Suprapubic skin (tissue), 4 donors: ENCODE results near the gene SLC25A27. TPM values are rescaled to one million over a fixed set of nuclear protein-coding genes. Genes with fewer than 3 reads are reported as not detected.

Experiments
- DNase-seq, 2 donors: peaks; one replicate each; pipeline ENCODE4 v3.0.0-alpha.2; 2019; ENCODE audit warnings: low spot score in 2 of 2
- H3K27ac ChIP-seq: fragments of 200-600 bp; sonication (generic); one replicate; pipeline ENCODE4 v1.5.1; 2019
- H3K27me3 ChIP-seq: fragments of 200-600 bp; sonication (generic); one replicate; pipeline ENCODE4 v1.5.1; 2019
- H3K36me3 ChIP-seq: fragments of 200-600 bp; sonication (generic); one replicate; pipeline ENCODE4 v1.5.1; 2019
- H3K4me1 ChIP-seq: fragments of 200-600 bp; sonication (generic); one replicate; pipeline ENCODE4 v1.5.1; 2019
- H3K4me3 ChIP-seq: fragments of 200-600 bp; sonication (generic); one replicate; pipeline ENCODE4 v1.5.1; 2019; ENCODE audit warnings: mild to moderate bottlenecking
- H3K9me3 ChIP-seq: fragments of 200-600 bp; sonication (generic); one replicate; pipeline ENCODE4 v1.5.1; 2019
- CTCF ChIP-seq, 2 donors: fragments of 200-600 bp in 1 of 2; fragments of 450-650 bp in 1 of 2; sonication (generic) in 1 of 2; IDR thresholded peaks; one replicate each; pipeline ENCODE4 v1.5.1; 2016 to 2019; ENCODE audit warnings: antibody characterized with exemption in 2 of 2, mild to moderate bottlenecking in 1 of 2, moderate library complexity in 1 of 2
- EP300 ChIP-seq: sonication (generic); formaldehyde crosslinking; IDR thresholded peaks from one replicate; pipeline ENCODE4 v1.6.1; 2017; ENCODE audit warnings: antibody characterized with exemption
- POLR2A ChIP-seq, 2 donors: fragments of 450-650 bp; IDR thresholded peaks; one replicate each; pipeline ENCODE4 v1.6.1; 2017; ENCODE audit warnings: antibody characterized with exemption in 2 of 2, mild to moderate bottlenecking in 2 of 2, moderate library complexity in 2 of 2
- POLR2AphosphoS5 ChIP-seq, 3 donors: sonication (generic); formaldehyde crosslinking; IDR thresholded peaks; one replicate each; pipeline ENCODE4 v1.6.1; 2017; ENCODE audit warnings: antibody characterized with exemption in 3 of 3
- WGBS: methylation state at CpG from one replicate; pipeline ENCODE4 v1.1.5; 2018; 5-methylcytosine and 5-hydroxymethylcytosine counted together
- total RNA-seq, 4 donors: library from RNA; depleted of rRNA; stranded (reverse); fragments of >200 nt; gene quantifications; one replicate each; pipeline ENCODE4 v1.1.0, GENCODE V29; 2016

Gene SLC25A27
- total RNA-seq, 4 donors from 2014 or later = 18.3 to 74.2 (median 24.0) TPM

DNA sequence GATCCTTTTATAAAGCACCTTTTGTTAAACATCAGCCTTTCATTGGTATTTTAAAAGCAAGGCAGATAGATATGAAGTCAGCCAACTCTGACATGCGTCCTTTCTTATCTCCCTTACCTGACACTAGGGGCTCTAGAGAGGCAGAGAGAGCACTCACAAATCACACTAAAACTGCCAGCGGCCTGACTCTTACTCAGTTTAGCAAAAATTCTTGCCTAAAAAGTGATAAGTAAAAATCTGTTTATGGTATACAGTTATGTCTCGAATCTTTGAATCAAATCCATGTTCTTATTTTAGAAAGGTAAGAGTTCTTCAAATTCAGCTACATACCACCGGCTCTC lies 24.5 kb downstream of the SLC25A27 start:
- DNase-seq = no peak

GRCh38 chr6:46684771-46685170 lies 32.0 kb downstream of the SLC25A27 start:
- Histone ChIP-seq H3K4me3 (no peak overlapping the region), H3K4me1 (no peaks in the 10 kb centered on the region), H3K27me3 (no peaks in the 10 kb centered on the region), H3K27ac (no peak overlapping the region), H3K9me3 (no peaks in the 10 kb centered on the region), H3K36me3 (no peaks in the 10 kb centered on the region)
- no peak for DNase-seq
- WGBS = 77% methylated on average over 4 of the region's 4 CpGs
- TF ChIP-seq POLR2A (IDR thresholded peaks at IDR 0.05) = no peak
- TF ChIP-seq CTCF (IDR thresholded peaks at IDR 0.05) = no peak
- no peak for TF ChIP-seq POLR2AphosphoS5 (IDR thresholded peaks at IDR 0.05)
- no peak for TF ChIP-seq EP300

More for the DNA sequence above, 24.5 kb downstream of the SLC25A27 start:
- Histone ChIP-seq H3K27ac (no peak overlapping the region), H3K4me1 (no peaks in the 10 kb centered on the region), H3K36me3 (peaks cover 15% of the 10 kb centered on the region), H3K27me3 (no peaks in the 10 kb centered on the region), H3K4me3 (no peak overlapping the region), H3K9me3 (no peaks in the 10 kb centered on the region)
- TF ChIP-seq POLR2AphosphoS5 (IDR thresholded peaks at IDR 0.05) (no peak), EP300 (no peak), POLR2A (IDR thresholded peaks at IDR 0.05) (no peak), CTCF (IDR thresholded peaks at IDR 0.05) (no peak)
- WGBS = 84% methylated on average over 4 of the region's 4 CpGs

- WGBS = 89% methylated on average over 12 of the region's 41 CpGs
Observed at GRCh38 chr6:46687619-46688097, 34.9 kb downstream of the SLC25A27 start, which contains the start of gene TDRD6. TDRD6 (plus strand) TSS chr6:46687885; CDS start chr6:46688129, 244 bp downstream.

GRCh38 chr6:46688117-46688965 lies 35.6 kb downstream of the SLC25A27 start:
- Histone ChIP-seq H3K27me3 (no peaks in the 10 kb centered on the region), H3K36me3 (no peaks in the 10 kb centered on the region), H3K27ac (no peak overlapping the region), H3K4me3 (no peak overlapping the region), H3K9me3 (no peaks in the 10 kb centered on the region), H3K4me1 (no peaks in the 10 kb centered on the region)
- WGBS = 94% methylated on average over 39 of the region's 85 CpGs
- no peak for DNase-seq
- TF ChIP-seq CTCF (IDR thresholded peaks at IDR 0.05) (no peak), EP300 (no peak), POLR2A (IDR thresholded peaks at IDR 0.05) (no peak), POLR2AphosphoS5 (IDR thresholded peaks at IDR 0.05) (no peak)

More at GRCh38 chr6:46687619-46688097, 34.9 kb downstream of the SLC25A27 start, which contains the start of gene TDRD6:
- Histone ChIP-seq H3K27me3 (no peaks in the 10 kb centered on the region), H3K4me1 (no peaks in the 10 kb centered on the region), H3K4me3 (no peak within 1 kb of the TSS), H3K36me3 (no peaks in the 10 kb centered on the region), H3K27ac (no peak within 1 kb of the TSS), H3K9me3 (no peaks in the 10 kb centered on the region)
- no peak for DNase-seq
- no peak for TF ChIP-seq EP300
- no peak for TF ChIP-seq CTCF (IDR thresholded peaks at IDR 0.05)
- no peak for TF ChIP-seq POLR2AphosphoS5 (IDR thresholded peaks at IDR 0.05)
- TF ChIP-seq POLR2A (IDR thresholded peaks at IDR 0.05) = no peak

- no peak for TF ChIP-seq POLR2AphosphoS5 (IDR thresholded peaks at IDR 0.05)
- no peak for TF ChIP-seq EP300
- TF ChIP-seq CTCF (IDR thresholded peaks at IDR 0.05) = no peak
- H3K4me1 ChIP-seq = no peaks in the 10 kb centered on the region
- WGBS = 83% methylated on average over 10 of the region's 13 CpGs
- no peaks in the 10 kb centered on the region for H3K36me3 ChIP-seq
- no peak for DNase-seq
- H3K27ac ChIP-seq = no peak overlapping the region
- no peaks in the 10 kb centered on the region for H3K9me3 ChIP-seq
- no peak overlapping the region for H3K4me3 ChIP-seq
- H3K27me3 ChIP-seq = no peaks in the 10 kb centered on the region
Observed at GRCh38 chr6:46688966-46689335, 36.2 kb downstream of the SLC25A27 start.
